HG02623 (cell line): ENCODE measurements around the gene ADD3.

ENCODE experiments used
- ATAC-seq: cut with Tn5 transposase; IDR thresholded peaks from one replicate; pipeline ENCODE4 v1.9.1; 2021; ENCODE audit warnings: moderate library complexity; ENCODE audit not compliant: unreplicated experiment

ADD3 gene

GRCh38 chr10:110142965-110143364, 135.2 kb downstream of the ADD3 start:
- no peak for ATAC-seq

DNA sequence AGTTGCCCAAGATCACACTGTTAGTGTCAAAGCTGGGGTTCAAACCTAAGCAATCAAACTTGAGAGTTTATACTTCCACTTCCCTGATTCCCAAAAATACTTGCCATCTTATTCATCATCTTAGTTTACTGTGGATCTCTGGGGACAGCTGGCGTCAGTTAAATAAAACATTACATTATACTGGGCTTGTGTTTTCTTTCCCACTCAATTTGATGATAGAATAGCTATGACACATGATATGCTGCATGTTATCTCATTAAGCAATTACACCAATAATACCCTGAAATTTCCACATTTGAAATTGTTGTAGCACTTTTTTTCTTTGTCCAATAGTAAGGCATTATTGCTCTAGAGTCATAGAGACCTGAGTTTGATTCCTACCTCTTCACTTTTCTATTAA, 136.7 kb downstream of the ADD3 start:
- no peak for ATAC-seq

- ATAC-seq = no peak
Measured at GRCh38 chr10:110147961-110148360, 140.2 kb downstream of the ADD3 start.

DNA sequence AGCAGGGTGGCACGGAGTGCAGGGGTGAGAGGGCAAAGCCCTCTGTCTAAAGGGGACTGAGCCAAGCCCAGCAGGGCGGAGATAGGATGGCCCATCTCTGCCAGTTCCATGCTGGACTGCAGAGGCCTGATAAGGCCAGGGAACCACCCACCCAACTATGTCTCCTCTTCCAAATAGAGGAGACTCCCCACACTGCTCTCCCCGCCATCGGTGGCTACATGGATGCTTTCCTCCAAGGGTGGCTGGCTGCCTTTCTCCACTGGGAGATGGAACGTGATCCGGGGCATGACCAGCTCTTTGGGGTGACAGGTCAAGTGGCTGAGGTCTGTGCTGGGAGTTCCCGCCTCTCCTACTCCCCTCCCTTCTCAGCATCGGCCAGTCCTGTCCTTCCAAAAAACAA, 141.5 kb downstream of the ADD3 start:
- no peak for ATAC-seq

DNA sequence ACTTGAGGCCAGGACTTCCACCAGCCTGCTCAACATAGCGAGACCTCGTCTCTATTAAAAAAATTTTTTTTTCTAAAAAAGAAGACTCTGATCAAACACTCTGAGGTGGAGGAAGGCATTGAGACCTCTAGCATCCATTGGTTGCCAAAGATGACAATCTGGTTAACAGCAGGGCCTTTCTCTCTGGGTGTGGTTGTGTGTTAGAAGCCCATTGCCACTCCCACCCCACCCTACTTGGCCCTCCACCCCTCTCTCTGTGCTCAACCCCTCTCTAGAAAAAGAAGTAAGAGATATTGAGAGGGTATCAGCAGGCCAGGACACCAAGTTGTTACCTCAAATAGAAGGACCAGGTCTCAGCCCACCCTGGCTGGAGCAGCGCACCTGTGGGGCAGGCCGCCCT, 142.3 kb downstream of the ADD3 start:
- ATAC-seq = no peak

GRCh38 chr10:110150981-110151380, 143.2 kb downstream of the ADD3 start:
- ATAC-seq = no peak

GRCh38 chr10:110151467-110151866, 143.7 kb downstream of the ADD3 start:
- ATAC-seq = no peak

DNA sequence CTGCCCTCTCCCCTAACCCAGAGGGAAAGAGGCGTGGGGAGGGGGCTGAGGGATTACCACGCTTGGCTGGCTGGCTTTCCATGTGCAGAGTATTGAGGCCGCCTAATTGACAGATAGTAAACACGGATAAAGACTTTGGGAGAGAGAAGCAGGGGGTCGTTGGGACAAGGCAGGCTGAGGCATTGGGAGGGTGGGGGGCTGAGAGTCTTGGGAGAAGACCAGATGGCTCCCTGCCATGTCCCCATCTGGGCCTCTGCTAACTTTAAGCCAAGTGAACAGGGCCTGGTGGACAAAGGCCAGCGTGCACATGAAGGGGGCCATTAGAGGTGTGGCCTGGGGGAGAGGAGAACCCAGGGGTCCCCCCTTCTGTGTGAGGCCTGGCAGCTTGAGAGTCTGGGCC, 144.2 kb downstream of the ADD3 start:
- no peak for ATAC-seq

GRCh38 chr10:110153396-110153795, 145.6 kb downstream of the ADD3 start:
- ATAC-seq = no peak

DNA sequence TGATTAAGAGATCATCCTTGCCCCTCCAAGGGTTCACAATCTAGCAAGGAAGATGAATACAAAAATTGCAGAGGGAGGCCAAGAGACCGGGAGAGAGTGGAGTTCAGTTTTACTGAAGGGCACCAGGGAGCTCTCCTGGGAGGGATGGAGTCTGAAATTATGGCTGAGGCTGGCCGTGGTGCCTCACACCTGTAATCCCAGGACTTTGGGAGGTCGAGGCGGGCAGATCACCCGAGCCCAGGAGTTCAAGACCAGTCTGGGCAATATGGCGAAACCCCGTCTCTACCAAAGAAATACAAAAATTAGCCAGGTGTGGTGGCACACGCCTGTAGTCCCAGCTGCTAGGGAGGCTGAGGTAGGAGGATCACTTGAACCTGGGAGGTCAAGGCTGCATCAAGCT, 148.3 kb downstream of the ADD3 start:
- no peak for ATAC-seq

DNA sequence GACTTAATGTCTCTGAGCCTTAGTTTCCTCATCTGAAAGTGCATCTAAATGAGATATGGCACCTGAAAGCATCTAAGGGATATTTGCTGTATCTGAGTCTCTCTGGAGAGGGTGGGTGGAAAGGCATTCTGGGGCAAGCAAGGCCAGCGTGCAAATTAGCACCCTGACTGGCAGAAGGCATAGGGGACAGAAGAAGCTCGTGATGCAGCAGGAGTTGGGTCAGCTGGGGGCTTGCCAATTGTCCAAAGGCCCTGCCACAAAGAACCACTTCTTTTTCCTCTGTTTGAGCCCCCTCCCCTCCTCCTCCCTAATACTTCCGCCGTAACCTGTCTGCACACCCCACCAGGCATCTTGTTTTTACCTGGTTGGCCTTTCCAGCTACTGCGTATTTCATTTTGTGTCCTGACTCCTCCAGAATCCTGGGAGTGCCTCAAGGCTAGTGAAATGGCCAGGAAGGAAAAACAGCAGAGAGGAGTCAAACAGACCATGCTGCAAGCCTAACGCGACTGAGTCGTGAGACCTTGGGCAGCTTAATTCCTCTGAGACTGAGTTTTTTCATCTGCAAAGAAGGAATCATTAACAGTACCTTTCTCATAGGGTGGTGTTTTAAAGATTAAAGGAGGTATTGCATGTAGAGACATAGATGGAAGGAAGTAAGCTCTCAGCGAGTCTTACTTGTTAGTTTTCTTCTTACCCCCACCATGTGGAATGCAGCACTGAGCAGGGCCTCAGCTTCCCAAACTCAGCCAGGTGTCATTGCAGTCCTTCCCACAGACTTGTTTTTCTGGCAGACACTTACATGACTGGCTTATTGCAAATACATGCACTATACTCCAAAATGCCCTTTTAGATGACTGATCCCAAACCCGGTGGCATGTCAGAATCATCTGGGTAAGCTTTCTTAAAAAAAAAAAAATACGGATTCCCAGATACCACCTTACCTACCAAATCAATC, 150.5 kb downstream of the ADD3 start:
- no peak for ATAC-seq

GRCh38 chr10:110160081-110160480, 152.3 kb downstream of the ADD3 start:
- no peak for ATAC-seq

GRCh38 chr10:110160522-110160921, 152.7 kb downstream of the ADD3 start:
- ATAC-seq = no peak

DNA sequence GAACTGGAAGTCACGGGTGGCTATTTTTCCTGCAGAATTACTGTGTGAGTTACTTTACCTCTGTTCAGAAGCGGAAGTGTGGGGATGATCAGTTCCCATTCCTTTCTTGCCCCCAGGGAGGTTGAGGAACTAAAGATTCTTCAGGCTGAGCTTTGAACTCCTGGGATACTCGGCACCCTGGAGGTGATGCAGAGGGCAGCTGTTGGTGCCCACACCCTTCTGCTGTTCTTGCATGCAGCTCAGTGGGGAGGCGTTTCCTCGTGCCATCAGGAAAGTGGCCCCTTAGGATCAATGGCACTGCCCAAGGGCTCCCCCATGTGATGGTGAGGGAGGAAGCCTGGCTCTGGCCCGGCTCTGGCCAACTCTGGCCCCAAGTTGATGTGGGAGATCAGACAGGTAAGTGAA, 155.0 kb downstream of the ADD3 start:
- no peak for ATAC-seq

- no peak for ATAC-seq
Measured at GRCh38 chr10:110163192-110163773, 155.5 kb downstream of the ADD3 start.

GRCh38 chr10:110163841-110164240, 156.1 kb downstream of the ADD3 start:
- no peak for ATAC-seq

DNA sequence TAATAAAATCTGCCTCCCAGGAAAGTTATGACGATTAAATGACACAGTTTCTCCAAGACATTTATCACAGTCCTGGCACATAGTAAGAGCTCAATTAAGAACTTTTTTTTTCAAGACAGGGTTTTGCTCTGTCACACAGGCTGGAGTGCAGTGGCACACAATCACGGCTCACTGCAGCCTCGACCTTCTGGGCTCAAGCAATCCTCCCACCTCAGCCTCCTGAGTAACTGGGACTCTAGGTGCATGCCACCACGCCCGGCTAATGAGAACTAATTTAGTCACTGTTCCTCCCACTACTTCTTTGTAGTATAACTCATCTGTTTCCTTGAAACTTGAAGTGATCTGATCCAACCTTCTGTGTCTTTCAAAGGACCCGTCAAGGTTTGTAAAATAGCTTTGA, 157.5 kb downstream of the ADD3 start:
- ATAC-seq = no peak

- ATAC-seq = no peak
Measured at GRCh38 chr10:110167149-110167548, 159.4 kb downstream of the ADD3 start.

DNA sequence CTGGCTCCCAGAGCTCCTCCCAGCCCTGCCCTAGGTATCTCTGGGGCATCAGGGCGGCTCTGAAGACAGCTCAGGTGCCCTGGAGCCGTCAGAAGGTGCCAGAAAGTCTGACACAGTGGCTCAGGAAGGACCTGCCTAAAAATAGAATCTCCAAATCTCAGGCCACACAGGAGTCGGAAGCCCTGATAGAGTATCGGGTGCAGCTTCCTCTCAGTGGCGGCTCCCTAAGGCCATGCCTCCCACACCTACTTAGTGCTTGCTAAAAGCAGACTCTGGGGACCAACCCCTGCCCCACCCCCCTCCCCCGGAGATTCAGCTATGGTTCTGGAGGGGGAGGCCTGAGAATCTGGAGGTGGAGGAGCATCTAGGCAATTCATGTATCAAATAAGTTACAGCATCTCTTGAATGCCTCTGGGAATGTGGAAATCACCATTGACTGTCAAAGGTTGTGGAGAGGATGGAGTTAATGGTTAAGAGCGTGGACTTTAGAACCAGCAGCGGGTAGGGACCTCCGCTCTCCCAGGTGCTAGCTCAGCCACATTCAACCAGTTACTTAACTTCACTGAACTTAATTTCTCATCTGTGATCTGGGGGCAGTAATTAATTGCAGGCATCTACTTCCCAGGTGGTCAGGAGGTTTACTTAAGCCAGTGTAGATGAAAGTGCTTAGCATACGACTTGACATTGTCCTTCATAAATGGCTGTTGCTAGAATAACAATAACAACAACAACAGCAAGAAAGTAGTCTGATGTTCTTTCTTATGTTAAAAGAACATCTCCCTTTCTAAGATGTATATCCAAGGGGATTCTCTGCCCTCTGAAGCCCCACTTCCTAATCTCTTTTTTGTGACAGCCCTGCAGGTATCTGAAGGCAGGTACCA, 161.1 kb downstream of the ADD3 start:
- ATAC-seq = no peak

DNA sequence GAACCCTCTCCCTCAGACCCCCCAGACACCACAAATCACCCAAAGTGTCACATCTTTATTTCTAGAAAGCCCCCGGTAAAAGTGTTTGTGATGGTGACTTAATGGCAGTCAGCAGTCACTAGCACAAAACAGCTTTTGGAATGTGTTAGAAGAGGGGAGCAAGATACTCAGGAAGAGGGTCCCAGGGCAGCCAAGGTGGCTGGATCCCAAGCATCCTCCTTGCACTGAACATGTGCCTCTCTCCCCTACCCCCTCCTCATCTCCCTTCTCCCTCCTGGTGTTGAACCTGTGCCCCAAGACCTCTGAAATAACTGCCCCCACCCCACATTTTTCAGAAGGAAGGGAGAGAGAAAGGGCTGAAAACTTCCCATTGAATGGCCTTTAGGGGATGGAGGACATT, 161.8 kb downstream of the ADD3 start:
- no peak for ATAC-seq

- no peak for ATAC-seq
Measured at GRCh38 chr10:110170142-110170971, 162.6 kb downstream of the ADD3 start.
